Panc1 (cell line): ENCODE results near the gene TYRP1. TPM values are rescaled to one million over a fixed set of nuclear protein-coding genes. Genes with fewer than 3 reads are reported as not detected.

Experiments used
- ATAC-seq: fragments of 200-7000 bp; cut with Tn5 transposase; 2 replicates; pipeline ENCODE4 v1.9.1; 2020; ENCODE audit warnings: mild to moderate bottlenecking, moderate library complexity
- BruUV-seq: library from RNA; stranded (reverse); fragments of 400-500 nt; replicated peaks from 2 replicates; lab custom pipeline; 2021; lab: Mats Ljungman, UMichigan
- CTCF ChIA-PET: fragments of 300-600 bp; sonication (Branson Sonifier 250); formaldehyde crosslinking; loops from one replicate; lab custom pipeline; 2022; ENCODE audit warnings: antibody characterized with exemption; lab: Charles Lee
- POLR2A ChIA-PET: fragments of 300-600 bp; sonication (Branson Sonifier 250); formaldehyde crosslinking; loops from one replicate; lab custom pipeline; 2022; ENCODE audit warnings: antibody characterized with exemption; lab: Charles Lee
- DNase-seq: peaks from one replicate; pipeline ENCODE4 v3.0.0-alpha.2; 2010; ENCODE audit warnings: low read depth, low spot score
- H3K27ac ChIP-seq: 2 replicates; pipeline ENCODE4 v1.5.1; 2011; ENCODE audit warnings: mild to moderate bottlenecking, low read length, inconsistent platforms
- H3K27me3 ChIP-seq: fragments of 200-500 bp; sonication (Bioruptor generic); 2 replicates; pipeline ENCODE4 v1.6.0; 2014; ENCODE audit warnings: low read length, inconsistent platforms; ENCODE audit not compliant: control insufficient read depth, insufficient read depth
- H3K36me3 ChIP-seq: fragments of 200-500 bp; sonication (Bioruptor generic); 2 replicates; pipeline ENCODE4 v1.5.1; 2014; ENCODE audit warnings: inconsistent platforms, mild to moderate bottlenecking, low read length, moderate library complexity; ENCODE audit not compliant: control insufficient read depth, insufficient read depth
- H3K4me1 ChIP-seq: 2 replicates; pipeline ENCODE4 v1.5.1; 2011; ENCODE audit warnings: inconsistent platforms, mild to moderate bottlenecking, low read length, moderate library complexity; ENCODE audit not compliant: control insufficient read depth, insufficient read depth
- H3K4me3 ChIP-seq, 2 experiments: 2 replicates each; pipeline ENCODE4 v1.5.1; 2011 to 2012; ENCODE audit warnings: low read depth in 2 of 2, low read length in 2 of 2, mild to moderate bottlenecking in 2 of 2, inconsistent platforms in 1 of 2, moderate library complexity in 1 of 2
- H3K9me3 ChIP-seq: fragments of 200-500 bp; sonication (Bioruptor generic); 2 replicates; pipeline ENCODE4 v1.5.1; 2014; ENCODE audit warnings: low read depth, mild to moderate bottlenecking, inconsistent platforms, low read length, moderate library complexity; ENCODE audit not compliant: control insufficient read depth, insufficient read depth
- POLR2AphosphoS5 ChIP-seq: IDR thresholded peaks from 2 replicates; pipeline ENCODE4 v1.6.1; 2012; ENCODE audit warnings: mild to moderate bottlenecking, low read depth, low read length, moderate library complexity
- SIN3A ChIP-seq: IDR thresholded peaks from 2 replicates; pipeline ENCODE4 v1.6.1; 2012; ENCODE audit warnings: low read depth, mild to moderate bottlenecking, low read length, moderate library complexity, borderline replicate concordance; ENCODE audit not compliant: insufficient read depth
- TCF7L2 ChIP-seq: IDR thresholded peaks from 2 replicates; pipeline ENCODE4 v1.6.1; 2011; ENCODE audit warnings: mild to moderate bottlenecking, low read depth, low read length, inconsistent platforms
- in situ Hi-C: cut with HindIII; loops from 2 replicates; pipeline ENCODE4 v1.10.0; 2016; ENCODE audit warnings: low sequenced_read_pairs, low pct_unique_long_range_greater_than_20kb
- intact Hi-C: fragments of 100-400 bp; cut with micrococcal nuclease; formaldehyde crosslinking; loops from one replicate; pipeline ENCODE4 v1.10.0; 2022; ENCODE audit not compliant: unreplicated experiment
- total RNA-seq: library from RNA; stranded (reverse); gene quantifications from one replicate; pipeline ENCODE4 v1.2.1, GENCODE V29; 2021; ENCODE audit not compliant: unreplicated experiment
- TF ChIP-seq, protein P1 (sequence below), 2 experiments: IDR thresholded peaks; 2 replicates each; pipeline ENCODE4 v1.6.1; 2011 to 2012; ENCODE audit warnings: low read depth in 2 of 2, control low read depth in 1 of 2, low read length in 1 of 2, mild to moderate bottlenecking in 1 of 2, moderate library complexity in 1 of 2; ENCODE audit not compliant: insufficient read depth in 1 of 2
- TF ChIP-seq, protein P2 (sequence below): fragments of 450-650 bp; IDR thresholded peaks from 2 replicates; pipeline ENCODE4 v1.5.1; 2017; ENCODE audit warnings: mild to moderate bottlenecking

Gene TYRP1
- total RNA-seq, 1 experiment from 2014 or later, result 0.23 TPM

GRCh38 chr9:12701126-12701525 lies 7.9 kb downstream of the TYRP1 start:
- Histone ChIP-seq H3K9me3 (no peaks in the 10 kb centered on the region), H3K27me3 (no peaks in the 10 kb centered on the region), H3K27ac (no peak overlapping the region), H3K4me1 (no peaks in the 10 kb centered on the region), H3K36me3 (no peaks in the 10 kb centered on the region; the same call in 1 of the 2 replicates), H3K4me3 (no peak overlapping the region)
- ATAC-seq (no peak), DNase-seq (no peak)
- TF ChIP-seq POLR2AphosphoS5 (no peak), SIN3A (no peak), TCF7L2 (no peak)
- TF ChIP-seq, protein P1, sequence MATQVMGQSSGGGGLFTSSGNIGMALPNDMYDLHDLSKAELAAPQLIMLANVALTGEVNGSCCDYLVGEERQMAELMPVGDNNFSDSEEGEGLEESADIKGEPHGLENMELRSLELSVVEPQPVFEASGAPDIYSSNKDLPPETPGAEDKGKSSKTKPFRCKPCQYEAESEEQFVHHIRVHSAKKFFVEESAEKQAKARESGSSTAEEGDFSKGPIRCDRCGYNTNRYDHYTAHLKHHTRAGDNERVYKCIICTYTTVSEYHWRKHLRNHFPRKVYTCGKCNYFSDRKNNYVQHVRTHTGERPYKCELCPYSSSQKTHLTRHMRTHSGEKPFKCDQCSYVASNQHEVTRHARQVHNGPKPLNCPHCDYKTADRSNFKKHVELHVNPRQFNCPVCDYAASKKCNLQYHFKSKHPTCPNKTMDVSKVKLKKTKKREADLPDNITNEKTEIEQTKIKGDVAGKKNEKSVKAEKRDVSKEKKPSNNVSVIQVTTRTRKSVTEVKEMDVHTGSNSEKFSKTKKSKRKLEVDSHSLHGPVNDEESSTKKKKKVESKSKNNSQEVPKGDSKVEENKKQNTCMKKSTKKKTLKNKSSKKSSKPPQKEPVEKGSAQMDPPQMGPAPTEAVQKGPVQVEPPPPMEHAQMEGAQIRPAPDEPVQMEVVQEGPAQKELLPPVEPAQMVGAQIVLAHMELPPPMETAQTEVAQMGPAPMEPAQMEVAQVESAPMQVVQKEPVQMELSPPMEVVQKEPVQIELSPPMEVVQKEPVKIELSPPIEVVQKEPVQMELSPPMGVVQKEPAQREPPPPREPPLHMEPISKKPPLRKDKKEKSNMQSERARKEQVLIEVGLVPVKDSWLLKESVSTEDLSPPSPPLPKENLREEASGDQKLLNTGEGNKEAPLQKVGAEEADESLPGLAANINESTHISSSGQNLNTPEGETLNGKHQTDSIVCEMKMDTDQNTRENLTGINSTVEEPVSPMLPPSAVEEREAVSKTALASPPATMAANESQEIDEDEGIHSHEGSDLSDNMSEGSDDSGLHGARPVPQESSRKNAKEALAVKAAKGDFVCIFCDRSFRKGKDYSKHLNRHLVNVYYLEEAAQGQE (IDR thresholded peaks at IDR 0.05; ENCODE audit: insufficient read depth in 1 of 2, low read depth in 2 of 2, low read length in 1 of 2), result no peak
- TF ChIP-seq, protein P2, sequence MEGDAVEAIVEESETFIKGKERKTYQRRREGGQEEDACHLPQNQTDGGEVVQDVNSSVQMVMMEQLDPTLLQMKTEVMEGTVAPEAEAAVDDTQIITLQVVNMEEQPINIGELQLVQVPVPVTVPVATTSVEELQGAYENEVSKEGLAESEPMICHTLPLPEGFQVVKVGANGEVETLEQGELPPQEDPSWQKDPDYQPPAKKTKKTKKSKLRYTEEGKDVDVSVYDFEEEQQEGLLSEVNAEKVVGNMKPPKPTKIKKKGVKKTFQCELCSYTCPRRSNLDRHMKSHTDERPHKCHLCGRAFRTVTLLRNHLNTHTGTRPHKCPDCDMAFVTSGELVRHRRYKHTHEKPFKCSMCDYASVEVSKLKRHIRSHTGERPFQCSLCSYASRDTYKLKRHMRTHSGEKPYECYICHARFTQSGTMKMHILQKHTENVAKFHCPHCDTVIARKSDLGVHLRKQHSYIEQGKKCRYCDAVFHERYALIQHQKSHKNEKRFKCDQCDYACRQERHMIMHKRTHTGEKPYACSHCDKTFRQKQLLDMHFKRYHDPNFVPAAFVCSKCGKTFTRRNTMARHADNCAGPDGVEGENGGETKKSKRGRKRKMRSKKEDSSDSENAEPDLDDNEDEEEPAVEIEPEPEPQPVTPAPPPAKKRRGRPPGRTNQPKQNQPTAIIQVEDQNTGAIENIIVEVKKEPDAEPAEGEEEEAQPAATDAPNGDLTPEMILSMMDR, result no peak
- in situ Hi-C loops, result no loop called here
- POLR2A ChIA-PET, result no interaction called here
- intact Hi-C loops, result no loop called here
- BruUV-seq, result no TSS peak
- CTCF ChIA-PET, result no interaction called here

GRCh38 chr9:12702160-12702758 lies 9.1 kb downstream of the TYRP1 start:
- in situ Hi-C loops (no loop called here), intact Hi-C loops (no loop called here)
- TF ChIP-seq, protein P2, result peak; percentile 62
- TF ChIP-seq POLR2AphosphoS5 (no peak), SIN3A (no peak), TCF7L2 (no peak)
- TF ChIP-seq, protein P1 (IDR thresholded peaks at IDR 0.05; ENCODE audit: insufficient read depth in 1 of 2, low read depth in 2 of 2, low read length in 1 of 2), result no peak
- CTCF ChIA-PET, result no interaction called here
- Histone ChIP-seq H3K27me3 (no peaks in the 10 kb centered on the region), H3K27ac (no peak overlapping the region), H3K4me3 (no peak overlapping the region), H3K9me3 (no peaks in the 10 kb centered on the region), H3K4me1 (no peaks in the 10 kb centered on the region), H3K36me3 (no peaks in the 10 kb centered on the region; the same call in 1 of the 2 replicates)
- BruUV-seq, result no TSS peak
- POLR2A ChIA-PET, result no interaction called here
- DNase-seq (no peak), ATAC-seq (no peak)
